ENCODE data around the gene SLC25A40. TPM values are rescaled to one million over a fixed set of nuclear protein-coding genes. Genes with fewer than 3 reads are reported as not detected.
"Not testable (repeated sequence)": the region's sequence is repeated elsewhere in the genome, so short reads cannot be mapped to it uniquely, and the experiment has no call there.

The SLC25A40 gene
- total RNA-seq, 1 experiment from 2014 or later, result 32.4 TPM

GRCh38 chr7:87825369-87825768 lies 50.8 kb downstream of the SLC25A40 start:
- H3K4me1 ChIP-seq (ENCODE audit: control insufficient read depth in 1 of 2, insufficient read depth in 2 of 2, low read length in 2 of 2); H3K4me3 ChIP-seq (replicated peaks in 1 of 2; ENCODE audit: low read depth in 1 of 2, low read length in 2 of 2); H2AFZ ChIP-seq (ENCODE audit: low read depth, low read length, poor library complexity, severe bottlenecking); H3K9me3 ChIP-seq (ENCODE audit: control insufficient read depth in 1 of 2, insufficient read depth in 1 of 2, low read depth in 1 of 2, low read length in 2 of 2); H3K27me3 ChIP-seq (ENCODE audit: insufficient read depth, low read length); ATAC-seq; DNase-seq (ENCODE audit: low read depth, low spot score); BruUV-seq (replicated peaks); H4K20me1 ChIP-seq (ENCODE audit: insufficient read depth); H3K36me3 ChIP-seq (ENCODE audit: control insufficient read depth in 1 of 2, insufficient read depth in 2 of 2, low read length in 2 of 2); CTCF ChIA-PET; RAD21 ChIA-PET (ENCODE audit: low non-redundant PET in 1 of 2, low total read pairs in 2 of 2, uncharacterized antibody in 2 of 2, unreplicated experiment in 2 of 2); H3K27ac ChIP-seq (ENCODE audit: low read depth, low read length); H3K4me2 ChIP-seq (ENCODE audit: low read length); POLR2A ChIA-PET; H3K9ac ChIP-seq (ENCODE audit: low read length); intact Hi-C loops (cut with micrococcal nuclease); H3K9me2 ChIP-seq (ENCODE audit: insufficient read depth); H3K79me2 ChIP-seq (ENCODE audit: insufficient read depth, low read length): not testable (repeated sequence)
- TF ChIP-seq CTCF (IDR thresholded peaks at IDR 0.05 in 2 of 3, conservative IDR thresholded peaks at IDR 0.05 in 1 of 3; ENCODE audit: borderline replicate concordance in 1 of 3, insufficient read depth in 1 of 3, low read depth in 2 of 3, low read length in 2 of 3), result 0 out of 6 replicates have a peak, but pooled peaks of 1 of the 3 experiments have one; percentile 6

- H3K4me3 ChIP-seq (replicated peaks in 1 of 2; ENCODE audit: low read depth in 1 of 2, low read length in 2 of 2); H3K27ac ChIP-seq (ENCODE audit: low read depth, low read length); H3K9me2 ChIP-seq (ENCODE audit: insufficient read depth); H4K20me1 ChIP-seq (ENCODE audit: insufficient read depth); H2AFZ ChIP-seq (ENCODE audit: low read depth, low read length, poor library complexity, severe bottlenecking); H3K27me3 ChIP-seq (ENCODE audit: insufficient read depth, low read length); H3K4me1 ChIP-seq (ENCODE audit: control insufficient read depth in 1 of 2, insufficient read depth in 2 of 2, low read length in 2 of 2); H3K36me3 ChIP-seq (ENCODE audit: control insufficient read depth in 1 of 2, insufficient read depth in 2 of 2, low read length in 2 of 2); POLR2A ChIA-PET; H3K4me2 ChIP-seq (ENCODE audit: low read length); H3K9me3 ChIP-seq (ENCODE audit: control insufficient read depth in 1 of 2, insufficient read depth in 1 of 2, low read depth in 1 of 2, low read length in 2 of 2); RAD21 ChIA-PET (ENCODE audit: low non-redundant PET in 1 of 2, low total read pairs in 2 of 2, uncharacterized antibody in 2 of 2, unreplicated experiment in 2 of 2); CTCF ChIA-PET; H3K79me2 ChIP-seq (ENCODE audit: insufficient read depth, low read length); DNase-seq (ENCODE audit: low read depth, low spot score); BruUV-seq (replicated peaks); H3K9ac ChIP-seq (ENCODE audit: low read length); ATAC-seq; intact Hi-C loops (cut with micrococcal nuclease): not testable (repeated sequence)
Measured at GRCh38 chr7:87822056-87822455, 54.1 kb downstream of the SLC25A40 start.
